Activated naive CD4-positive, alpha-beta T cell treated with anti-CD3 and anti-CD28 coated beads, Interleukin-2, amount 50 U/mL, for 72 hours (primary cell): ENCODE measurements around the gene COA8. TPM values are rescaled to one million over a fixed set of nuclear protein-coding genes. Genes with fewer than 3 reads are reported as not detected.

Source experiments
- ATAC-seq, 2 donors: fragments of 150-1000 bp; cut with Tn5 transposase; 2 replicates each; pipeline ENCODE4 v1.10.0; 2021; ENCODE audit warnings: mild to moderate bottlenecking in 2 of 2, moderate library complexity in 2 of 2
- DNase-seq, 2 donors: peaks; one replicate each; pipeline ENCODE4 v3.0.0; 2021 to 2022; ENCODE audit warnings: low spot score in 2 of 2
- H3K27ac Mint-ChIP-seq, 2 donors: one replicate each; pipeline ENCODE4 v1.8.0; 2022; ENCODE audit warnings: mild to moderate bottlenecking in 2 of 2, mixed read lengths in 2 of 2
- H3K36me3 Mint-ChIP-seq, 2 donors: one replicate each; pipeline ENCODE4 v1.8.0; 2022; ENCODE audit warnings: mixed read lengths in 2 of 2
- H3K9me3 Mint-ChIP-seq, 2 donors: one replicate each; pipeline ENCODE4 v1.8.0; 2022; ENCODE audit warnings: mixed read lengths in 2 of 2
- total RNA-seq, 2 donors: library from RNA; stranded (reverse); gene quantifications; one replicate each; pipeline ENCODE4 v1.2.3, GENCODE V29; 2022

The COA8 gene
- total RNA-seq, 2 donors from 2014 or later = 14.1 to 39.9 TPM

DNA sequence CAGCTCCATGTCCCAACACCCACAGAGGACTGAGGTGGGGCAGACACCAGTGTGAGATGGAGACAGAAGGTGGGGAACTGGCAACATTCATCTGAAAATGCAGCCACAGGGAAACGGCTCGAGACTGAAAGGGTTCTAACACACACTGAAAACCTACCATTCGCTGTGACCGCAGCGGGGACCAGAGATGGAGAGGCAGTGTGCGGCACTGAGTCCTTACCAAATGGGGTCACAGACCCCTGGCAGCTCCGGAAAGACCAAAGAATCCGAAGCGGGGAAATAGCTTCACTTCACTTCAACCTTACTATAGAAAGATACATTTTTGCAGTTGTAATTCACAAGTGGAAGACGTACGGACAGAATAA, 9.9 kb upstream of the COA8 start:
- H3K27ac Mint-ChIP-seq = peak overlapping the region in 1 of 2 donors; percentile 26
- no peak for ATAC-seq
- DNase-seq = no peak
- H3K36me3 Mint-ChIP-seq = no peaks in the 10 kb centered on the region
- H3K9me3 Mint-ChIP-seq = no peaks in the 10 kb centered on the region

DNA sequence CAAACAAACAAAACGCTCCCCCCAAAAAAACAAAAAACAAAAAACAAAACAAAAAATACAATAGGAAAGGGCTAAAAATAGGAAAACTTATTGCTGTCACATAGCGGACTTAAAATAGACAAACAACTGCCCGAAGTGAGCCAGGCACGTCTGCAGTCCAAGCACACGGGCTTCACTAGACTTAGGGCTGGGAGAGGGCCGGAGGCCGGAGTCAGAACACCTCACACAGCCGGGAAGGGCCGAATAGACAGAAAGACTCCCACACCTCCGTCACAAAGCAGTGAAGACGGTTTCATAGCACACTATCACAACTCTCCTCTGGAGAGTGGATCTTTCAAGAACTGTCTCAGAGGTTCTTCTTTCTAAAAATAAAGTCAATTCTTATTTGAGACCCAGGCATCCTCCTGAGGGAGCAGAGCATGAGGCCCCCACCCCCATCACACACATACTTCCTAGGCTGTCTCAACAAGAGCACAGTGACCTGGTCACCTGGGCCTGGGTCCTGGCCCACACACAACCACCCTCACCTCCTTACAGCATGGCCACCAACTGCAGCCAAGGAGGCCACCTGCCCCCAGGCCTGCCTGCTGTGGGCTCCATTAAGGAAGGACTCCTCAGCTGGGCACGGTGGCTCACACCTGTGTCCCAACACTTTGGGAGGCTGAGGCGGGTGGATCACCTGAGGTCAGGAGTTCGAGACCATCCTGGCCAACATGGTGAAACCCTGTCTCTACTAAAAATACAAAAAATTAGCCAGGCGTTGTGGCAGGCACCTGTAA, 7.0 kb upstream of the COA8 start:
- H3K9me3 Mint-ChIP-seq = no peaks in the 10 kb centered on the region
- H3K27ac Mint-ChIP-seq = peak overlapping the region in 1 of 2 donors; percentile 22
- DNase-seq (no peak), ATAC-seq (no peak)
- H3K36me3 Mint-ChIP-seq = peaks cover 8 to 14% of the 10 kb centered on the region in 2 donors

DNA sequence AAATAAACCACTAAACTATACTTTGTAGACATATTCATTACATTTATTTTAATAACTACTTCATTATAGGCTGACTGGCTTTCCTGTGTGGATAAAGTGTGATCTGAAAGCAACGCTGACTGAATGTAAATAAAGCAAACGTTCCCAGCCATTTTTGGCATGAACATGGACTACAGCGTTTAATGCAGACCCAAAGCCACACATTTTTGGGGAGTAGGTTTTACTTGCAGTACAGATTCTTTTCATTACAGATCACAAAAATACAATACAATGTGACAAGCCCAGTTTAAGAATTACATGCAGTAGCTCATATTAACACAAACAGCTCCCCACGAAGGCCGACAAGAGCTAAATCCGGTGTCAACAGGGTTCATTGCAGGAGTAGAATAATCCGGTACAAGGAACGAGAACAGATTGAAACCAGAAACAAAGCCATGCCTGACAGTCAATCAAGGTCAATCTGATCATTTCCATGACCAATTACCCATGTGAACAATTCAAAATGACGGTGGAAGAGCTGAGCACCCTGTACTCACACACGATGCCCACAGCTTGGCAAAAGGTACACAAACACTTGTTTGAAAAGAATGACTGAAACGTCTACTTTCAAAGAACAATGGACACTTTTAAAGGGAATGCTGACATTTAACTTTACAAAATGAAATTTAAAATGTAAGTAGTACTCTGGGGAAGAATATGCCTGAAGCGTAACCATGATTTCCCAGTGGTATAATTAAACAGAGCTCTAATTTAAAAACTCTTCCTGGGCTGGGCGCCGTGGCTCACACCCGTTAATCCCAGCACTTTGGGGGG, 5.6 kb upstream of the COA8 start:
- no peaks in the 10 kb centered on the region for H3K9me3 Mint-ChIP-seq
- H3K27ac Mint-ChIP-seq = peak overlapping the region in 1 of 2 donors; percentile 88
- H3K36me3 Mint-ChIP-seq = peaks cover 18 to 24% of the 10 kb centered on the region in 2 donors
- ATAC-seq = no peak
- no peak for DNase-seq

DNA sequence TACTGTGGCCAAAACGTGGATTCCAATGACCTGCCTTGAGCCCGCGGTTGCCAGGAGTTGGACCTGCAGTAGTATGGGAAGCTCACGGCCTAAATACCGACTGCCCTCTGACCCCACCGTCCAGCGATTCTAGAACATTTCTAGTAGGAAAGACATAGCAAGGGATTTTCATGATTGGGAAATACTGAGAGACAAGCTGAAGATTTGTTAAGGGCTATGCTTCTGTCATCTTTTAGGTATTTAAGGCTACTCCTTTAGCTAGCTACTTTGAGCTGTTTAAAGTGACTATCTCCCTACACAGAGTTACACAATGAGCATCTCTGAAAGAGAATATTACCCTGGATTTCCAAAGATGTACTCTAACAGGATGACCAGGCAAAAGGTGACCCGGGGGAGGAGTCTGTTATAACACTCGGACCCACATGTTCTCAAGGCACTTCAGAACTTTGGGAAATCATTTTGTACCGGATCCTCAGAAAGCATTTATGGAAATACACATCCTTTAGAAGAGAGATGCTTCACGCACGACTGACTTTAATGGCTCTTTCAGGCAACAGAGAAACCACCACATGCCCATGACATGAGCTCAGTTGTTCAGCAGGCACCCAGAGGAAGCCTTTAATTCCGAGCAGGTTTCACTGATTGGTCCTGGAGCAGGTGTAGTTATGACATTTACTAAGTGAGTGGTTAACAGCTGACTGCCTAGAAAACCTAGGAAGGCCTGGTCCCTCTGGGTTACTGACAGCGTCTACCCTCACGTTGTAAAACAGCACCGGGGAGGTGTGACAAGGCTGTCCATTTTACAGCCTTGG, 4.5 kb upstream of the COA8 start:
- no peak for ATAC-seq
- Mint-ChIP-seq H3K9me3 (no peaks in the 10 kb centered on the region), H3K36me3 (peaks cover 22 to 26% of the 10 kb centered on the region in 2 donors), H3K27ac (peak overlapping the region in 1 of 2 donors; percentile 65)
- no peak for DNase-seq

DNA sequence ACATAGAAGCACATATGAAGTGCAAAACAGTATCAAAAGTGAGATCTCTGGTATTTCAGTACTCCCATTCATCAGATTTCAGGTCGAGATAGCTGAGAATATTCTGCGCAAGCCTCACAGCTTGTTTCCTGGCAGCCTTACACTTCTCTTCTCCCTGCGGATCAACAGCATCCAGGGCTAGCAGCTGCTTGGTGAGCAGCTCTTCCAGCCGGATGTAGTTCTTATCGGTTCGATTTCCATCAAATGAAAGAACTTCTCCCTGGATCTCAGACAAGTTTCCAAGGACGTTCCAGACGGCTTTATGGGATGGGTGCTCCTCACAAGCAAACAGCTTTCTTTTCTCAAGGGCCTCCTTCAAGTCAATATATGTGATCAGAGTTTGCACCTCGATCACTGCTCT, 3.0 kb upstream of the COA8 start:
- Mint-ChIP-seq H3K27ac (peak overlapping the region; percentile 60 to 90), H3K36me3 (peaks cover 26 to 29% of the 10 kb centered on the region in 2 donors), H3K9me3 (no peaks in the 10 kb centered on the region)
- DNase-seq = no peak
- no peak for ATAC-seq

DNA sequence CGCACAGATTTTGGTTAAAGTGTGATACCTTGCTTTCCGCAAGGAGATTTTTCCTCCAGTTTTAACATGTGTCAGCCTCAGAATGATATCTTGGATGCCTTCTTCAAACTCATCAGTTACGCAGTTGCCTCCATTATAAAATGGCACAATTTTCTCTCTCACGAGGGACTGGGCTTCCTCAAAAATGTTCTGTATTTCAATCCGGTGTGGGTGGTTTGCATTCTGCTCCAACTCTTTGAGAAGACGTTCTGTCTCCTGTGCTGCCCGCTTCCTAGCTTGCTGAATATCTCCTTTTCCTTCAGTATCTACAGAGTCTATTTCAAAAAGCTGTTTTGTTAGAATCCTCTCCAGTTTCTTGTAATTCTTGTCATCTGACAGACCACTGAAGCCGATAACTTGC, 2.1 kb upstream of the COA8 start:
- Mint-ChIP-seq H3K27ac (peak overlapping the region; percentile 90 to 98), H3K9me3 (no peaks in the 10 kb centered on the region), H3K36me3 (peaks cover 26 to 29% of the 10 kb centered on the region in 2 donors)
- no peak for ATAC-seq
- DNase-seq = no peak

DNA sequence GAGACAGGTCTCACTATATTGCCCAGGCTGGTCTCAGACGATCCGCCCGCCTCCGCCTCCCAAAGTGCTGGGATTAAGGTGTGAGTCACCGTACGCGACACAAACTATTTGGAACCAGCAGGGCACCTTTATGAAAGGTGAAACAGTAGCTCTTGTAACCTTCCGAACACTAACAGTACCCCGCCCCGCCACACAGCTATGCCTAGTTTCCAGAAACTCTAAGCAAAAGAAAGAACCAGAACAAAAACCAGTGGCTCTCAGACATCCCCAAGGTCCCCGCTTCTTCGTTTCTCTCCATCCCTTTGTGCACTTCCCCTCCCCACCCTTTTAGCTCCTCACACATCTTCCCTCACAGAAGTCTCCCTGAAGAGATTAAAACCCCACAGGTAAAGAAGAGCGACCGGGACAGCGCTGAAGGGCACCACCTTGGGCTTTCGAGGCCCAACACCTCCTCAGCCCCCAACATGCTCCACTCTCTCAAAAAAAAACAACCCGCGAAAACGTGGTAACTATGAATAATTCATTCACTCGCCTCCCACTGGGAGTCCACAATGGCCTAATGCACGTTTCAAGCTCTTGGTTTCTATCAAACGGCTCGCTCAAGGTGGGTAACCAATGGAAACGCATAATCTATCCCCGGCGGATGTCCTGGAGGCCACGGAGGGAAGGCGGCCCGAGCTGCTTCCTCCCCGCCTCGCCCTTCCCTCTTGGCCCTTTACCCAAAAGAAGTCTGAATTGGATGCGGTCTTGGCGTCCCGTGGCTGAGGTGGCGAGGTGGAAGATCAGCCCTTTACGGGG, 1.2 kb upstream of the COA8 start:
- ATAC-seq = peak; percentile 61 to 72
- no peaks in the 10 kb centered on the region for H3K9me3 Mint-ChIP-seq
- peaks cover 26 to 29% of the 10 kb centered on the region in 2 donors for H3K36me3 Mint-ChIP-seq
- peak overlapping the region; percentile 90 to 98 for H3K27ac Mint-ChIP-seq
- peak; percentile 50 to 76 for DNase-seq

DNA sequence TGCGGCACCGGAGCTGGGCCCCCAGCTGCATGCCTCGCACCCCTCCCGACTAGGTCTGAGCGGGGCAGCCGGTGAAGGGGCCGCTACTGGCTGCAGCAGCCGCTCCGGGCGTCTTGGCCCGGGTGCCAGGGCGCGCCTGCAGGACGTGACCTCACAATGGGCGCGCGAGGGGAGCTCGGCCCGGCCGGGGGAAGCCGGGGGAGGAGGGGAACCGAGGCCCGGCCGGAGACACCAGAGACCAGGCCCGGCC, 656 bp upstream of the COA8 start:
- H3K27ac Mint-ChIP-seq = peak overlapping the region; percentile 90 to 98
- DNase-seq (no peak), ATAC-seq (no peak)
- H3K9me3 Mint-ChIP-seq = no peaks in the 10 kb centered on the region
- H3K36me3 Mint-ChIP-seq = peaks cover 26 to 29% of the 10 kb centered on the region in 2 donors

DNA sequence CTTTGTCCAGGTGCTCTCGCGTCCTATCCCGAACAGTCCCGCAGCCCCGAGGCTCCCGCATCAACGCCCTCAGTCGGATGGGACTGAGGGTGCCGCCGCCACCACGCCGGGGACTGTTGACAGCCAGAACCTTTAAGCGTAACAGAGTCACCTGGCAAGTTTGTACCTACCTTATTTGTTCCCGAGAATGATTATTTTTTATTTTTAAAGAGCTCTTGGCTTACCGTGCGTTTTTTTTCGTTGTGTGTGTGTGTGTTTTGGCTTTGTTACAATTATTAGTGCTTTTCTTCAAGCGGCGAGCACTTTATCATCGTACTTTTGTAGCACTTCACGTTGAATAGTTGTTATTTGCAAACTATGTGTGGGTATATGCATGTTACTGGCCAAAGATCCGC, 463 bp downstream of the COA8 start:
- ATAC-seq = no peak
- H3K36me3 Mint-ChIP-seq = peaks cover 26 to 29% of the 10 kb centered on the region in 2 donors
- no peak for DNase-seq
- H3K27ac Mint-ChIP-seq = peak overlapping the region; percentile 90 to 95
- no peaks in the 10 kb centered on the region for H3K9me3 Mint-ChIP-seq

DNA sequence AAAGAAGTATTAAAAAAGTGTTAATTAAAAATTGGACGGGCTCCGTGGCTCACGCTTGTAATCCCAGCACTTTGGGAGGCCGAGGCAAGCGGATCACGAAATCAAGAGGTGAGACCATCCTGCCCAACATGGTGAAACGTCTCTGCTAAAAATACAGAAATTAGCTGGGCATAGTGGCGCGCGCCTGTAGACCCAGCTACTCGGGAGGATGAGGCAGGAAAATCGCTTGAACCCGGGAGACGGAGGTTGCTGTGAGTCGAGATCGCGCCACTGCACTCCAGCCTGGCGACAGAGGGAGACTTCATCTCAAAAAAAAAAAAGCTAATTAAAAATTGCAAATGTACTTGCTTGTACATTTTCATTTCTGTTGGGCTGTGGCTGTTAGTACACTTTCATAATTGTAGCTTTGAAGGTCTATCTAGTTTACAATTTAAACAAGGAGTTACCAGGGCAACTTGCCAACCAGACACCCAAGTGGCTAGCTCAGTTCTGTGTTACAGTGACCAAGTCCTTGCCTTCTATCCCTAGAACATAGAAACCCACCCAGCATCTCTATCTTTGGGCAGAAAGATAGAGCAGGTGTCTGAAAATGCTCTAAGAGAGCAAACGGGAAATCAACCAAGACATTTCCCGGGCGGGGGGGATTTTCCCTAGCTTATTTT, 1.2 kb downstream of the COA8 start:
- H3K9me3 Mint-ChIP-seq = no peaks in the 10 kb centered on the region
- ATAC-seq (no peak), DNase-seq (no peak)
- peaks cover 26 to 29% of the 10 kb centered on the region in 2 donors for H3K36me3 Mint-ChIP-seq
- peak overlapping the region; percentile 90 to 95 for H3K27ac Mint-ChIP-seq

DNA sequence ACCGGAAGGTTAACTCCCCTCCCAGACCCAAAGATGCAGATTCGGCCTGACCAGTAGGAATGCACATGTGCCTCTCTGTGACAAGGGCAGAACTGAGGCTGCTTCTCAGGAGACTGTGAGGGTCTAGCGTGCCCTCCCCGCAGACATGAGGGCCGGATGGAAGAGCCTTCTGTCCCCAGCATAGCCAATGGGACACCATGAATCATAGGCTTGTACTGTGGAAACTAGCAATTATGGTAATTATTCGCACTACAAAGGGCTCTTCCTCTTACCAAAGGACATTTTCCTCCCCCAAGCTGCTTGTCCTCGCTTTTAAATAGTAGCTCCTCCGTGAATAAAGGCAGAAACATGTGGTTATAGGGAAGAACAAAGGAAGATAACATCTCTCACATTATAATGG, 6.2 kb downstream of the COA8 start:
- Mint-ChIP-seq H3K36me3 (no peaks in the 10 kb centered on the region), H3K9me3 (no peaks in the 10 kb centered on the region), H3K27ac (no peak overlapping the region)
- DNase-seq (no peak), ATAC-seq (no peak)

DNA sequence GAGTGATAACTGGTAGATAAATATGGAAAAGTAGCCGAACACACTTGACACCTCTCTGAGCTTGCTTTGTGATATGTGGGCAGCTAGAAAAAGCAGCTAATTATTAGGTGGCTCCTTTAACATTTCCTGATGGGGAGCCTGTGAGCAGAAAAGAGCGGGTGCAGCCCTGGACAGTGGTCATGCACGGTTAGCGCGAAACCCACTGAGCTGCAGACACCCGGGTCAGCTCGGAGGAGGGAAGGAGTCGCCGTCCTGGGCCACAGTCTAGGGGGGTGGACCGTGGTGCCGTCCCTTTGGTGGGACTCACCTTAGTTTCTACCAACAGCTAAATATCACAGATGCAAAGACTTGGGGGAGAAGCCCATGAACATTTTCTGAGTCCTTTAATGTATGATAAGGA, 6.6 kb downstream of the COA8 start:
- Mint-ChIP-seq H3K27ac (no peak overlapping the region), H3K9me3 (no peaks in the 10 kb centered on the region), H3K36me3 (peaks cover 0 to 1% of the 10 kb centered on the region in 2 donors)
- no peak for ATAC-seq
- DNase-seq = no peak

DNA sequence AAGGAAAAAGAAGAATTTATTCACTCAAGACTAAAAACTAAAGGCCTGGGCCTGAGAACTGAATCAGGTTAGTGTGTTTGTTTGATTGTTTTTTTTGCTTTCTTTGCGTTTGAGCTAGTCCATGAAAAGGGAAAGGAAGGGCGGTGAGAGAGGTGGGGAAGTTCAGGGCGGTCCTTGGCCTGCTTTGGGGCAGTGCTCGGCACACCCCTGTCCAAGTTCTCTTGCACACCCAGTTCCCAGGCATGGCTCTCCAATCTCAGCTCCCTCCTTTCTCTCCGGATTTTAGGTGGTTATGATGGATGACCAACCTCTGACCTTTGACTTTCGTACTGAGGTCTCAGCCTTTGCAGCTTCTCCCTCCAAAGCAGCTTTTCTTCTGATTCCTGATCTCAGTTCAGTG, 11.3 kb downstream of the COA8 start:
- ATAC-seq = no peak
- no peak for DNase-seq
- Mint-ChIP-seq H3K27ac (no peak overlapping the region), H3K36me3 (peaks cover 7 to 11% of the 10 kb centered on the region in 2 donors), H3K9me3 (no peaks in the 10 kb centered on the region)

DNA sequence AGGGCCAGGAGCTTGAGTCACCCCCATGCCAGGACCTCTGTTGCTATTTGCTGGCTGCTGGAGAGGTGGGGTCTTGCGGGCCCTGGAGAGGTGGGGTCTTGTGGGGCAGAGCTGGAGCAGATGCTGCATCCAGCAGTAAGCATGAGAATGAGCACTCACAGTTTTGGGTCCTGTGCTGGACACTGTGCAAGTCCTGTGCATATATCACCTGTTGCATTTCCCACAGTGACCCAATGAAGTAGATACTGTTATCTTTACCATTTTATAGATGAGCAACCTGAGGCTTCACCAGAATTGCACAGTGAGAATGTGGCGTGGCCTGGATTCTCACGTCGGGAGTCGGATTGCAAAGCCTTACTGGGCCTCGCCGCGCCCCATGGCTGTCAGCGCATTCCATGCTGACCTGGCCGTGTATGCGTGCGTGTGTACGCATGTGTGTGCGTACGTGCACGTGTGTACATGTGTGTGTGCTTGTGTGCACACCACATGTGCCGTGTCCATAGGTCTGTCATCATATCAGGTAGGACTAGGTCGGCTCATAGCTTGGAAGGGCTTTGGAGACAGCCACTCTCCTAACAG, 12.0 kb downstream of the COA8 start:
- DNase-seq (no peak), ATAC-seq (no peak)
- H3K36me3 Mint-ChIP-seq = peaks cover 7 to 11% of the 10 kb centered on the region in 2 donors
- H3K27ac Mint-ChIP-seq = peak overlapping the region in 1 of 2 donors; percentile 84
- H3K9me3 Mint-ChIP-seq = no peaks in the 10 kb centered on the region

DNA sequence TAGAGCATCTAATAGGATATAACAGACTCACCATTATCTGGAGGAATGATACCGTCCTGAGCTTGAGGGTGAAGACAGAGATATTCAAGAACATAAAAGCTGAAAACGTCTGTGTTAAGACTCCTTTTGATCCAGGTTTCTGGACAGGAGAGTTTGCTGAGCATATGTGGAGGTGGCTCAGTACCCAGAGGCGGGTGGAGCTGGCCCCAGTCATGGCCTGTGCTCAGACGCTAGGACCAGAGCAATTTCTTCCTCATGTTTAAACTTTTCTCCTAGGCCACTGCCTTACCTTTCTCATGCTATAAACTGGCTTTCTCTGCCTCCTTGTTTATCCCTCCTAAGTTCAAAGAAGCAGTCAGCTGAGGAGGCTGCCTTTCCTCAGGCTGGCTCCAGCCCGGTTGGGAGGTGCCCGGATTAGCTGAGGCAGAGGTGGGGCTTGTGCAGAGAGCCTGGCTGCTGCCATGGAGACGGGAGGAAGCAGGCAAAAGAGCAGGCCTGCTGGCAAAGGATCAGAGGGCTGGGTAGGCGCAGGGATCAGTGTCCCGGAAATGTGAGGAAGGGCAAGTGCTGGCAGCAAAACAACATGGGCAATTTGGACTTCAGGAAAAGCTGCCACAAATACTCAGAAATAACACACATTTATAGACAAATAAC, 13.7 kb downstream of the COA8 start:
- Mint-ChIP-seq H3K27ac (no peak overlapping the region), H3K36me3 (peaks cover 7 to 11% of the 10 kb centered on the region in 2 donors), H3K9me3 (no peaks in the 10 kb centered on the region)
- ATAC-seq (no peak), DNase-seq (no peak)
